A549 (cell line): ENCODE data around the gene PNISR.

ENCODE experiments used
- BHLHE40 ChIP-seq: IDR thresholded peaks from 2 replicates; pipeline ENCODE4 v1.6.1; 2012; ENCODE audit warnings: low read depth, low read length, inconsistent platforms
- CHD4 ChIP-seq: fragments of 200-600 bp; sonication (generic); IDR thresholded peaks from 2 replicates; pipeline ENCODE4 v1.6.1; 2016; ENCODE audit warnings: antibody characterized with exemption, mild to moderate bottlenecking, borderline replicate concordance
- CTCF ChIP-seq: fragments of >200 bp; sonication (Bioruptor Twin); formaldehyde crosslinking; IDR thresholded peaks from 3 replicates; pipeline ENCODE4 v1.5.1; 2016
- EP300 ChIP-seq, 2 experiments: fragments of >200 bp; sonication (Bioruptor Twin); formaldehyde crosslinking; IDR thresholded peaks; 2 replicates in 1 of 2; 3 replicates in 1 of 2; pipeline ENCODE4 v1.6.1; 2016 to 2017
- FOSL2 ChIP-seq, 2 experiments: fragments of 450-650 bp in 1 of 2; fragments of >200 bp in 1 of 2; sonication (Bioruptor Twin) in 1 of 2; formaldehyde crosslinking; IDR thresholded peaks; 2 replicates each; pipeline versions ENCODE4 v1.5.0 to v1.6.1; 2016 to 2020; ENCODE audit warnings: mild to moderate bottlenecking in 1 of 2, moderate library complexity in 1 of 2
- MAFK ChIP-seq: fragments of 450-650 bp; IDR thresholded peaks from 2 replicates; pipeline ENCODE4 v1.6.1; 2014; ENCODE audit not compliant: partially characterized antibody
- MYC ChIP-seq: IDR thresholded peaks from 2 replicates; pipeline ENCODE4 v1.6.1; 2012; ENCODE audit warnings: mild to moderate bottlenecking, inconsistent platforms, low read length, improper control_type of control experiment, borderline replicate concordance
- RAD21 ChIP-seq, 2 experiments: fragments of >200 bp in 1 of 2; sonication (Bioruptor Twin) in 1 of 2; formaldehyde crosslinking in 1 of 2; IDR thresholded peaks in 1 of 2; conservative IDR thresholded peaks in 1 of 2; 2 replicates in 1 of 2; 3 replicates in 1 of 2; pipeline ENCODE4 v1.6.1; 2012 to 2018; ENCODE audit warnings: inconsistent platforms in 1 of 2
- RFX5 ChIP-seq: fragments of 450-650 bp; IDR thresholded peaks from 2 replicates; pipeline ENCODE4 v1.7.1; 2014; ENCODE audit warnings: antibody characterized with exemption, mild to moderate bottlenecking, moderate library complexity
- SREBF2 ChIP-seq: fragments of 450-650 bp; IDR thresholded peaks from 2 replicates; pipeline ENCODE4 v1.6.1; 2014; ENCODE audit warnings: mild to moderate bottlenecking, moderate library complexity

- TF ChIP-seq CTCF: no peak
- TF ChIP-seq BHLHE40: no peak
- no peak for TF ChIP-seq EP300 (IDR thresholded peaks at IDR 0.05)
- no peak for TF ChIP-seq FOSL2 (IDR thresholded peaks at IDR 0.05)
- TF ChIP-seq FOSL2 (CRISPR knock-in tag; IDR thresholded peaks at IDR 0.05): no peak
- no peak for TF ChIP-seq RFX5
- TF ChIP-seq MYC: no peak
- TF ChIP-seq CHD4: no peak
- TF ChIP-seq MAFK: no peak
- no peak for TF ChIP-seq SREBF2
- TF ChIP-seq RAD21 (conservative IDR thresholded peaks at IDR 0.05 in 1 of 2, IDR thresholded peaks at IDR 0.05 in 1 of 2): no peak
These were observed 65.3 kb downstream of the PNISR start for GRCh38 chr6:99359800-99360199.
